B cell (primary cell): ENCODE data around the gene SLC29A4. TPM values are rescaled to one million over a fixed set of nuclear protein-coding genes. Genes with fewer than 3 reads are reported as not detected.
"Not testable (repeated sequence)": the region's sequence is repeated elsewhere in the genome, so short reads cannot be mapped to it uniquely, and the experiment has no call there.

Experiments
- ATAC-seq: fragments of 200-7000 bp; cut with Tn5 transposase; one replicate; pipeline ENCODE4 v1.10.0; 2021; ENCODE audit warnings: low read depth, mild to moderate bottlenecking, moderate number of reproducible peaks, moderate library complexity
- CTCF ChIA-PET: fragments of 350-600 bp; sonication (Branson Sonifier 250); formaldehyde crosslinking; loops from one replicate; lab custom pipeline; 2021; ENCODE audit warnings: antibody characterized with exemption, inconsistent platforms; lab: Charles Lee
- POLR2A ChIA-PET: fragments of 350-600 bp; sonication (Branson Sonifier 250); formaldehyde crosslinking; loops from one replicate; lab custom pipeline; 2021; ENCODE audit warnings: antibody characterized with exemption; lab: Charles Lee
- DNase-seq: peaks from one replicate; pipeline ENCODE4 v3.0.0; 2013
- H2AFZ ChIP-seq: 2 replicates; pipeline ENCODE4 v1.6.1; 2012; ENCODE audit warnings: mild to moderate bottlenecking, low read depth, low read length; ENCODE audit not compliant: insufficient read depth, poor library complexity, severe bottlenecking
- H3K27ac ChIP-seq, 2 donors: 1 replicate in 1 of 2; 2 replicates in 1 of 2; pipeline ENCODE4 v1.5.1; 2012 to 2013; ENCODE audit warnings: low read length in 2 of 2, mild to moderate bottlenecking in 2 of 2, moderate library complexity in 1 of 2
- H3K27me3 ChIP-seq, 4 experiments: fragments of 200-600 bp in 1 of 4; sonication (generic) in 1 of 4; replicated peaks in 1 of 4; 1 replicate in 2 of 4; 2 replicates in 2 of 4; pipeline versions ENCODE4 v1.6.1 to v1.7.0; 2013 to 2016; ENCODE audit warnings: low read length in 3 of 4, mild to moderate bottlenecking in 2 of 4, mixed read lengths in 1 of 4, moderate library complexity in 1 of 4; ENCODE audit not compliant: insufficient read depth in 4 of 4, control insufficient read depth in 3 of 4; ENCODE audit errors: control extremely low read depth in 1 of 4
- H3K36me3 ChIP-seq, 2 experiments: replicated peaks in 1 of 2; 1 replicate in 1 of 2; 2 replicates in 1 of 2; pipeline versions ENCODE4 v1.6.1 to v1.7.1; 2013; ENCODE audit warnings: low read length in 1 of 2; ENCODE audit not compliant: insufficient read depth in 2 of 2, control insufficient read depth in 1 of 2; ENCODE audit errors: control extremely low read depth in 1 of 2, extremely low read depth in 1 of 2
- H3K4me1 ChIP-seq, 2 donors: fragments of 200-600 bp in 1 of 2; sonication (generic) in 1 of 2; 1 replicate in 1 of 2; 2 replicates in 1 of 2; pipeline versions ENCODE4 v1.5.1 to v1.6.1; 2013 to 2017; ENCODE audit warnings: low read length in 2 of 2; ENCODE audit not compliant: control insufficient read depth in 2 of 2, insufficient read depth in 2 of 2
- H3K4me2 ChIP-seq: replicated peaks from 2 replicates; pipeline ENCODE3; 2012; ENCODE audit warnings: mild to moderate bottlenecking, low read depth, low read length; ENCODE audit not compliant: poor library complexity, severe bottlenecking
- H3K4me3 ChIP-seq, 5 experiments: fragments of 200-600 bp in 1 of 5; sonication (generic) in 1 of 5; 1 replicate in 3 of 5; 2 replicates in 2 of 5; pipeline versions ENCODE4 v1.5.1 to v1.7.0; 2011 to 2016; ENCODE audit warnings: low read length in 4 of 5, mild to moderate bottlenecking in 4 of 5, low read depth in 2 of 5, control low read depth in 1 of 5, moderate library complexity in 1 of 5; ENCODE audit not compliant: insufficient read depth in 1 of 5; ENCODE audit errors: control extremely low read depth in 1 of 5, extremely low read depth in 1 of 5
- H3K79me2 ChIP-seq: fragments of 200-600 bp; sonication (generic); one replicate; pipeline ENCODE4 v1.6.0; 2016; ENCODE audit warnings: low read length; ENCODE audit not compliant: control insufficient read depth, insufficient read depth
- H3K9ac ChIP-seq: fragments of 200-600 bp; sonication (generic); 2 replicates; pipeline ENCODE4 v1.6.1; 2017; ENCODE audit warnings: mild to moderate bottlenecking, low read length, moderate library complexity
- H3K9me3 ChIP-seq, 3 donors: one replicate each; pipeline versions ENCODE4 v1.6.1 to v1.7.1; 2013; ENCODE audit warnings: low read length in 2 of 3; ENCODE audit not compliant: control insufficient read depth in 2 of 3, insufficient read depth in 1 of 3; ENCODE audit errors: control extremely low read depth in 1 of 3
- H4K20me1 ChIP-seq: 2 replicates; pipeline ENCODE4 v1.6.0; 2012; ENCODE audit warnings: mild to moderate bottlenecking, low read length; ENCODE audit not compliant: insufficient read depth, control insufficient read depth, poor library complexity, severe bottlenecking
- H3K27ac Mint-ChIP-seq: one replicate; pipeline ENCODE4 v1.8.0; 2021; ENCODE audit warnings: mixed read lengths
- H3K27me3 Mint-ChIP-seq: one replicate; pipeline ENCODE4 v1.8.0; 2021; ENCODE audit warnings: mixed read lengths
- H3K4me1 Mint-ChIP-seq: one replicate; pipeline ENCODE4 v1.8.0; 2021; ENCODE audit warnings: mixed read lengths
- H3K4me3 Mint-ChIP-seq: one replicate; pipeline ENCODE4 v1.8.0; 2021; ENCODE audit warnings: mixed read lengths
- H3K9me3 Mint-ChIP-seq: one replicate; pipeline ENCODE4 v1.8.0; 2022; ENCODE audit warnings: mixed read lengths; ENCODE audit not compliant: insufficient read depth
- EZH2 ChIP-seq: IDR thresholded peaks from 2 replicates; pipeline ENCODE4 v1.6.1; 2012; ENCODE audit warnings: borderline replicate concordance, low read depth, mild to moderate bottlenecking, moderate library complexity, low read length; ENCODE audit not compliant: insufficient read depth, poor library complexity, severe bottlenecking
- WGBS: methylation state at CpG from one replicate; pipeline ENCODE4 v1.1.5; 2013; ENCODE audit warnings: missing lambda C conversion rate; ENCODE audit not compliant: insufficient coverage; 5-methylcytosine and 5-hydroxymethylcytosine counted together
- intact Hi-C: fragments of 100-400 bp; cut with micrococcal nuclease; formaldehyde crosslinking; loops from one replicate; pipeline ENCODE4 v1.10.0; 2022
- polyA plus RNA-seq: library from polyadenylated mRNA; depleted of rRNA; stranded (reverse); fragments of >200 nt; gene quantifications from 2 replicates; pipeline ENCODE4 v1.2.3, GENCODE V29; 2012
- total RNA-seq, 2 donors: library from RNA; stranded (reverse); fragments of 120-200 nt in 1 of 2; gene quantifications; 1 replicate in 1 of 2; 2 replicates in 1 of 2; pipeline versions ENCODE4 v1.2.3 to v1.2.4, GENCODE V29; 2013 to 2022
- TF ChIP-seq, protein P1 (sequence below): fragments of 200-600 bp; IDR thresholded peaks from one replicate; pipeline ENCODE4 v1.8.0; 2022; ENCODE audit warnings: antibody characterized with exemption, mild to moderate bottlenecking

Gene SLC29A4
- total and polyA plus RNA-seq, 2 donors (not counting 1 experiment from before 2014, with no cell fraction given): 0.21 to 0.67 TPM

DNA sequence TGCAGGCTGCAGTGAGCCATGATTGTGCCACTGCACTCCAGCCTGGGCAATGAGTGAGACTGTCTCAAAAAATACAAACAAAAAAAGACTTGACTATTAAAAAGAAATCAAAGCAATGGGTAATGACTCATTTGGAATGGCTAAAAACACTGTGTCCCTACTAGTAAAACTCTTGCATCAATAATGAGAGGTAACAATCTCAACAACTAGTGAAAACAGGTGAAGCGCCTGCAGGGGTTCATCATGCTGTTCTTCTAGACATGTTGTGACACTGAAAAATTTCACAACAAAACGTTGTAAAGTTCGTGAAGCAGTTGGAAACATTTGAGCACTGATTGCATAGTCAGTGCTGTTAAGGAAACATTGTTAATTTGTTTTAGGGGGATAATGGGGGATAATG is 26.9 kb upstream of the SLC29A4 start:
- H3K27me3 Mint-ChIP-seq: peaks cover 6% of the 10 kb centered on the region
- ATAC-seq: no peak
- no peak overlapping the region for H3K4me2 ChIP-seq
- no peaks in the 10 kb centered on the region for H3K27me3 ChIP-seq
- DNase-seq: no peak
- H3K4me1 Mint-ChIP-seq: no peaks in the 10 kb centered on the region
- no peaks in the 10 kb centered on the region for H3K9me3 ChIP-seq
- no peak overlapping the region for H3K4me3 Mint-ChIP-seq
- no peak overlapping the region for H3K9ac ChIP-seq
- POLR2A ChIA-PET: no interaction called here
- TF ChIP-seq, protein P1, sequence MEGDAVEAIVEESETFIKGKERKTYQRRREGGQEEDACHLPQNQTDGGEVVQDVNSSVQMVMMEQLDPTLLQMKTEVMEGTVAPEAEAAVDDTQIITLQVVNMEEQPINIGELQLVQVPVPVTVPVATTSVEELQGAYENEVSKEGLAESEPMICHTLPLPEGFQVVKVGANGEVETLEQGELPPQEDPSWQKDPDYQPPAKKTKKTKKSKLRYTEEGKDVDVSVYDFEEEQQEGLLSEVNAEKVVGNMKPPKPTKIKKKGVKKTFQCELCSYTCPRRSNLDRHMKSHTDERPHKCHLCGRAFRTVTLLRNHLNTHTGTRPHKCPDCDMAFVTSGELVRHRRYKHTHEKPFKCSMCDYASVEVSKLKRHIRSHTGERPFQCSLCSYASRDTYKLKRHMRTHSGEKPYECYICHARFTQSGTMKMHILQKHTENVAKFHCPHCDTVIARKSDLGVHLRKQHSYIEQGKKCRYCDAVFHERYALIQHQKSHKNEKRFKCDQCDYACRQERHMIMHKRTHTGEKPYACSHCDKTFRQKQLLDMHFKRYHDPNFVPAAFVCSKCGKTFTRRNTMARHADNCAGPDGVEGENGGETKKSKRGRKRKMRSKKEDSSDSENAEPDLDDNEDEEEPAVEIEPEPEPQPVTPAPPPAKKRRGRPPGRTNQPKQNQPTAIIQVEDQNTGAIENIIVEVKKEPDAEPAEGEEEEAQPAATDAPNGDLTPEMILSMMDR: no peak
- TF ChIP-seq EZH2: no peak
- 100% methylated on average over 1 of the region's 3 CpGs for WGBS
- no peaks in the 10 kb centered on the region for H4K20me1 ChIP-seq
- H3K27ac Mint-ChIP-seq: no peak overlapping the region
- no peak overlapping the region for H2AFZ ChIP-seq
- H3K4me1 ChIP-seq: no peaks in the 10 kb centered on the region
- no peak overlapping the region for H3K4me3 ChIP-seq
- CTCF ChIA-PET: no interaction called here
- no peaks in the 10 kb centered on the region for H3K79me2 ChIP-seq
- no peaks in the 10 kb centered on the region for H3K36me3 ChIP-seq
- intact Hi-C loops: no loop called here
- no peaks in the 10 kb centered on the region for H3K9me3 Mint-ChIP-seq
- no peak overlapping the region for H3K27ac ChIP-seq

DNA sequence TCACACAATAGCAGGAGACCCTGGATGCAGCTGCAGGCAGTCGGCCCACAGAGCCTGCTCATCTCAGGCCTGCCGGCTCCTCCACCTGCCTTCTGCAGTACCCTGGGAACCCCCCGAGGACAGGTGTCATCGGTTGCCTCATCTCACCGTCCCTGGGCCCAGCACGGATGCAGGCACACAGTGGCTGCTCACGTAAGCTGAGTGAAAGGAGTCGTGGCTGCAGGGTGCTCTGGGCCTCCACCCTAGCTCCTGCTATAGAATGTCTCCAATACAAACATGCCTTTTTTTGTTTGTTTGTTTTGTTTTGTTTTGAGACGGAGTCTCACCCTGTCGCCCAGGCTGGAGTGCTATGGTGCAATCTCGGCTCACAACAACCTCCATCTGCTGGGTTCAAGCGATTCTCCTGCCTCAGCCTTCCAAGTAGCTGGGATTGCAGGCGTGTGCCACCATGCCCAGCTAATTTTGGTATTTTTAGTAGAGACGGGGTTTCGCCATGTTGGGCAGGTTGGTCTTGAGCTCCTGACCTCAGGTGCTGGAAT is 22.1 kb upstream of the SLC29A4 start:
- H2AFZ ChIP-seq, intact Hi-C loops, CTCF ChIA-PET, H3K9ac ChIP-seq, H3K27ac Mint-ChIP-seq, ATAC-seq, H3K4me3 Mint-ChIP-seq, H3K9me3 Mint-ChIP-seq, H4K20me1 ChIP-seq, H3K4me1 ChIP-seq, H3K27me3 ChIP-seq, POLR2A ChIA-PET, H3K4me1 Mint-ChIP-seq, DNase-seq, H3K4me2 ChIP-seq, H3K9me3 ChIP-seq, H3K4me3 ChIP-seq, H3K27ac ChIP-seq, H3K79me2 ChIP-seq, H3K27me3 Mint-ChIP-seq, H3K36me3 ChIP-seq: not testable (repeated sequence)
- 92% methylated on average over 12 of the region's 15 CpGs for WGBS

DNA sequence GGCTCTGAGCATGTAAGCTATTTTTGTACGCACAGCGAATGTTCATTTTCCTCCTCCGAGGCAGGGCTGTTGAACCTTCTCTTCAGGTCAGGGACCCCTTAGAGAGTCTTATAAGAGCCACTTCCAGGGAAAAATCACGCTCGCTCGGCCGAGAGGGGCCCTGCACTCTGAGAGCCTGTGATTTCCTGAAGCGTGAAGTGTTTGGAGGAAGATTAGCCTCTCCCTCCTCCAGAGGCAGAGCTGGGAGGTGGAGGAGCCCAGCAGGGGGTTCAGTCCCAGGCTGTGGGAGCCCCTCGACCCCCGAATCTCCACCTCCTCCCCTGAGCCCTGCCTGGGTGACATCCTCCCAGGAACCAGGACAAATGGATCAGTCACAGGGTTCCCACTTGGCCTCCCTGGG is 19.7 kb upstream of the SLC29A4 start:
- CTCF ChIA-PET, H3K9me3 ChIP-seq, DNase-seq, H4K20me1 ChIP-seq, H3K27me3 Mint-ChIP-seq, H2AFZ ChIP-seq, H3K9ac ChIP-seq, H3K4me3 Mint-ChIP-seq, H3K9me3 Mint-ChIP-seq, H3K4me3 ChIP-seq, POLR2A ChIA-PET, H3K36me3 ChIP-seq, H3K79me2 ChIP-seq, H3K27ac Mint-ChIP-seq, H3K27me3 ChIP-seq, H3K4me1 ChIP-seq, intact Hi-C loops, ATAC-seq, H3K4me2 ChIP-seq, H3K4me1 Mint-ChIP-seq, H3K27ac ChIP-seq: not testable (repeated sequence)
- 62% methylated on average over 2 of the region's 10 CpGs for WGBS
